HFF-Myc (cell line): Measurements from ENCODE around the gene GRIA1.

Experiments used
- DNase-seq: peaks from one replicate; pipeline ENCODE4 v3.0.0-alpha.2; 2011; ENCODE audit warnings: low read depth; ENCODE audit errors: extremely low read depth
- H3K4me3 ChIP-seq: replicated peaks from 2 replicates; pipeline ENCODE4 v1.5.1; 2011; ENCODE audit warnings: low read depth, mild to moderate bottlenecking, control low read depth, low read length
- CTCF ChIP-seq: IDR thresholded peaks from 2 replicates; pipeline ENCODE4 v1.5.1; 2012; ENCODE audit warnings: mild to moderate bottlenecking, low read depth, low read length, control low read depth; ENCODE audit errors: missing control alignments

Gene GRIA1

DNA sequence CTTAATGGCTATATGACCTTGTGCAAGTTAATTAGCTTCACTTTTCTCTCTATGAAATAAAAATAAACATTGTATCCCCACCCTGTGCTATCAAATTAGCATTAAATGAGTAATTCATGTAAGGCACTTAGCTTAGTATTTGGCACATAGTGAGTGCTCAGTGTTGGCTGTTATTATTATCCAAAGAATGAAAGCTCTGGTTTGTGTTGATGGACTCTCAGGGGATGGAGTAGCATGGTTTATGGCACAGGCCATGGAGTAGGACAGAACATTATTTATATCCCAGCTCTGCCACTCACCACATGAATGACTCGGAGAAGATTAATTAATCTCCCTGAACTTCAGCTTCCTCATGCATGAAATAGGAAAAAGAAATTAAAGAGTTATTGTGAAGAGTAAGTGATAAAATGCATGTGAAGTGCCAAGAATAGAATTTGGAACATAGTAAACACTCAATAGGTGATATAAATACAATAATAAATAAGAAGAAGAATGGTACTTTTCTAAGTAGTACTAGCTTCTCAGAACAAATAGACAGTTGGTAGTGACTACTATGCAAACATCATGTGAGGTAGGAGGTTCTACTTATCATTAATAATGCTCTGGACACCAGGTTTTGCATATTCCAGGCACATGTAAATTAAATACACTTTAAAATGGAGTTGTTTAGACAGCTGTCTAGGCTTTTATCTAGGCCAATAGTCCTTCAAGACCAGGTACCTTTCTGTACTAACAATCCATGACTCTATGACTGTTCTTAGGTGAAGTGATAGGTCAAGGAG, 146.4 kb downstream of the GRIA1 start:
- no peak for DNase-seq

GRCh38 chr5:153640293-153640692, 149.8 kb downstream of the GRIA1 start:
- no peak for DNase-seq
- no peak overlapping the region for H3K4me3 ChIP-seq
- TF ChIP-seq CTCF = no peak

More for the DNA sequence above, 146.4 kb downstream of the GRIA1 start:
- H3K4me3 ChIP-seq = no peak overlapping the region
- no peak for TF ChIP-seq CTCF

DNA sequence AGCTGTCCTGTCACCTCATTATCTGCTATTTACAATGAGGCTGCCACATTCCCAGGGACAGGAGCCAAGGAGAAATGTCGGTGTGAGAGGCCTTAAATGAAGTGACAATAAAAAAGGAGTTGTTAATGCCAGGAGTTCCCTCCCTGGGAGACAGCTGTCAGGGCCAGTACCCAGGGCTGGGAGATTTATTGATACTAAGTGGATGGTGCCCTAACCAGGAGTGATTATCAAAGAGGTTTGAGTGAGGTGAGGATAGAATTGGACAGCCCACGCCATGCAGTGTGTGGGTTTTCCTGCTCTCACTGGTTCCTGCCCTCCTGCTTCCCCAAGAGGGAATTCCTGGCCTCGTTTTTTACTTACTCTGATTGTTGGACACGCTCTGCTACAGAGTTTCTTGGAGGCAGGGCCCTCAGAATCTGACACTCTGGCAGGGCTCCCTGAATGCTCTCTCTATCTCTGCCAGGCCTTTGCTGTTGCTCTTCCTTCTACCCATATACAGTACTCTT, 150.8 kb downstream of the GRIA1 start:
- TF ChIP-seq CTCF = no peak
- DNase-seq = no peak
- H3K4me3 ChIP-seq = no peak overlapping the region

DNA sequence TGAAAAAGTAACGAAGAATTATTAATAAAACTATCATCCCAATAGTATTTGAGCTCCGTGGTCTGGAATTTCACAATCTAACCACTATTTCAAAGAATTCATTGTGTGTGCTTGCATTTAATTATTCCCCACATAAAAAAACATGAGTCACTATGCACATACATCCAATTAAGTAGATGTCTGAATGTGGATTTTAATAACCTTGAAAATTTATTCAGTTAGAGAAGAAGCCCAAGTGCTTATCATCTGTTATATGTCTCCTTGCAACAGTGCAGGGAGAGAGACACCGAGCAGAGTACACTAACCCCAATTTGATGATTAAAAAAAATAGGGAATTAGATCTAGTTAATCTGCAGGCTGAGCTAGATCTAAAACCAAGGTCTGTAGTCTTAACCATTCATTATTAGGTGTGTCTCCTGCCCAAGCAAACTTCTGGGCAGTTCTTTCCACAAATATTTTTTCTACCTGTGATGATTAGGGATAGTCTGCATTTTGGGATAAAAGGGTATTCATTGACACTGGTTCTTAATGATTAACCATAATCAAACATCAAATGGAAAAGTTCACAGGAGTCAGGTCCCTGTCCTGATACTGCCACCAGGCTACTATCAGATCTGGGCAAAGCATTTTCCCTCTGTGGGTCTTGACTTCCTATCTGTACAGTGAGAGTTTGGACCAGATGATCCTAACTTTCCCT, 164.2 kb downstream of the GRIA1 start:
- no peak overlapping the region for H3K4me3 ChIP-seq
- DNase-seq = no peak
- TF ChIP-seq CTCF = no peak

- no peak for TF ChIP-seq CTCF
- H3K4me3 ChIP-seq = no peak overlapping the region
- no peak for DNase-seq
Observed at GRCh38 chr5:153655201-153655510, 164.7 kb downstream of the GRIA1 start.

DNA sequence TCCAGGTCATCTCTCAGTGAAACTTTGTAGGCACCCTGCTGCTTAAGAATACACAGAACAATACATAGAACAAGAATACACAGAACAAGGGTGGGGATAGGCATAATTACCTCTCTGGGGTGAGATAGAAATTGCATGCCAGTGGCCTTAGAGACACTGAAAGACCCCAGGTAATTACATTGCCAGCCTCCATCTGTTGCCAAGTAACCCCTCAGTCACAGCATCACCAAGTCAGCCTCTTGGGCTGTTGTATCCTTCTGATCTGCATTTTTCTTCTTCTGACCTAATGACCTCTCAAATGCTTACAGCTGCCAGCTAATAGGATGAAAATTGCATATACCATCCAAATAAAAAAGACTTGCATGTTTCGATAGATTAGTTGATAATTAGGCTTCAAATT, 167.7 kb downstream of the GRIA1 start:
- DNase-seq = no peak
- no peak overlapping the region for H3K4me3 ChIP-seq
- TF ChIP-seq CTCF = no peak

DNA sequence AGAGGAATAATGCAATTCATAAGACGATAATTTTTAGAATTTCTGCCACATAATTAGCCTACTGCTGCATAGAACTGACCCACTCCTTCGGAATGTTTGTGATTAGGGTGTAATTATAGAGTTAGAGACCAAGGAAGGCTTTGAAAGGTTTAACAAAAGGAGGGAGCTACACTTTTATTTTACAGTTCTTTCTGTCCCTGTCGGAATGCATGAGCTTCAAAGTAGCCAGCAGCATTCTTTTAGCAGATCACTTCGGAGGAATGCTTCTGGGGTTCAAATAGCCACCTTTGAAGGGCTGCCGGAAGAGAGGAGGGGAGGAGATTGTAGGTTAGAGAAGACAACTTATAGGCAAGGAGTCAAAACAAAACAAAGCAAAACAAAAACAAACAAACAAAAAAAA, 168.1 kb downstream of the GRIA1 start:
- H3K4me3 ChIP-seq = no peak overlapping the region
- no peak for DNase-seq
- TF ChIP-seq CTCF = no peak
